HG03064 (cell line): ENCODE results near the gene OR2Y1.
"Not testable (repeated sequence)": the region's sequence is repeated elsewhere in the genome, so short reads cannot be mapped to it uniquely, and the experiment has no call there.

Experiments used
- ATAC-seq: cut with Tn5 transposase; IDR thresholded peaks from one replicate; pipeline ENCODE4 v1.9.1; 2021; ENCODE audit warnings: low read depth; ENCODE audit not compliant: unreplicated experiment

Gene OR2Y1

GRCh38 chr5:180740953-180741352 lies 1.1 kb upstream of the OR2Y1 start:
- ATAC-seq: not testable (repeated sequence)

GRCh38 chr5:180739271-180739670 lies 587 bp downstream of the OR2Y1 start:
- ATAC-seq: no peak

- ATAC-seq: no peak
Observed at GRCh38 chr5:180736536-180736935, 3.3 kb downstream of the OR2Y1 start.

- no peak for ATAC-seq
Observed at GRCh38 chr5:180724944-180725343, 14.9 kb downstream of the OR2Y1 start.

- ATAC-seq: no peak
Observed at GRCh38 chr5:180723936-180724335, 15.9 kb downstream of the OR2Y1 start.

- ATAC-seq: no peak
Observed at GRCh38 chr5:180720486-180720885, 19.4 kb downstream of the OR2Y1 start.

GRCh38 chr5:180719781-180720180 lies 20.1 kb downstream of the OR2Y1 start:
- no peak for ATAC-seq

- no peak for ATAC-seq
Observed at GRCh38 chr5:180718810-180719453, 20.9 kb downstream of the OR2Y1 start.

- no peak for ATAC-seq
Observed at GRCh38 chr5:180717989-180718388, 21.9 kb downstream of the OR2Y1 start.

- no peak for ATAC-seq
Observed at GRCh38 chr5:180704362-180704761, 35.5 kb downstream of the OR2Y1 start.

- no peak for ATAC-seq
Observed at GRCh38 chr5:180703912-180704311, 35.9 kb downstream of the OR2Y1 start.

GRCh38 chr5:180703371-180703770 lies 36.5 kb downstream of the OR2Y1 start:
- not testable (repeated sequence) for ATAC-seq

GRCh38 chr5:180700440-180700839 lies 39.4 kb downstream of the OR2Y1 start:
- not testable (repeated sequence) for ATAC-seq

GRCh38 chr5:180699042-180699441 lies 40.8 kb downstream of the OR2Y1 start:
- ATAC-seq: no peak

- no peak for ATAC-seq
Observed at GRCh38 chr5:180696116-180696515, 43.7 kb downstream of the OR2Y1 start.

- no peak for ATAC-seq
Observed at GRCh38 chr5:180692429-180692828, 47.4 kb downstream of the OR2Y1 start.

GRCh38 chr5:180691046-180691445 lies 48.8 kb downstream of the OR2Y1 start:
- no peak for ATAC-seq

- no peak for ATAC-seq
Observed at GRCh38 chr5:180690562-180690961, 49.3 kb downstream of the OR2Y1 start.

GRCh38 chr5:180689775-180690174 lies 50.1 kb downstream of the OR2Y1 start:
- no peak for ATAC-seq
